B cell (primary cell): ENCODE data around the gene MGMT. TPM values are rescaled to one million over a fixed set of nuclear protein-coding genes. Genes with fewer than 3 reads are reported as not detected.

Experiments
- ATAC-seq: fragments of 200-7000 bp; cut with Tn5 transposase; one replicate; pipeline ENCODE4 v1.10.0; 2021; ENCODE audit warnings: low read depth, mild to moderate bottlenecking, moderate number of reproducible peaks, moderate library complexity
- CTCF ChIA-PET: fragments of 350-600 bp; sonication (Branson Sonifier 250); formaldehyde crosslinking; loops from one replicate; lab custom pipeline; 2021; ENCODE audit warnings: antibody characterized with exemption, inconsistent platforms; lab: Charles Lee
- POLR2A ChIA-PET: fragments of 350-600 bp; sonication (Branson Sonifier 250); formaldehyde crosslinking; loops from one replicate; lab custom pipeline; 2021; ENCODE audit warnings: antibody characterized with exemption; lab: Charles Lee
- DNase-seq: peaks from one replicate; pipeline ENCODE4 v3.0.0; 2013
- H2AFZ ChIP-seq: 2 replicates; pipeline ENCODE4 v1.6.1; 2012; ENCODE audit warnings: mild to moderate bottlenecking, low read depth, low read length; ENCODE audit not compliant: insufficient read depth, poor library complexity, severe bottlenecking
- H3K27ac ChIP-seq, 2 donors: 1 replicate in 1 of 2; 2 replicates in 1 of 2; pipeline ENCODE4 v1.5.1; 2012 to 2013; ENCODE audit warnings: low read length in 2 of 2, mild to moderate bottlenecking in 2 of 2, moderate library complexity in 1 of 2
- H3K27me3 ChIP-seq, 4 experiments: fragments of 200-600 bp in 1 of 4; sonication (generic) in 1 of 4; replicated peaks in 1 of 4; 1 replicate in 2 of 4; 2 replicates in 2 of 4; pipeline versions ENCODE4 v1.6.1 to v1.7.0; 2013 to 2016; ENCODE audit warnings: low read length in 3 of 4, mild to moderate bottlenecking in 2 of 4, mixed read lengths in 1 of 4, moderate library complexity in 1 of 4; ENCODE audit not compliant: insufficient read depth in 4 of 4, control insufficient read depth in 3 of 4; ENCODE audit errors: control extremely low read depth in 1 of 4
- H3K36me3 ChIP-seq, 2 experiments: replicated peaks in 1 of 2; 1 replicate in 1 of 2; 2 replicates in 1 of 2; pipeline versions ENCODE4 v1.6.1 to v1.7.1; 2013; ENCODE audit warnings: low read length in 1 of 2; ENCODE audit not compliant: insufficient read depth in 2 of 2, control insufficient read depth in 1 of 2; ENCODE audit errors: control extremely low read depth in 1 of 2, extremely low read depth in 1 of 2
- H3K4me1 ChIP-seq, 2 donors: fragments of 200-600 bp in 1 of 2; sonication (generic) in 1 of 2; 1 replicate in 1 of 2; 2 replicates in 1 of 2; pipeline versions ENCODE4 v1.5.1 to v1.6.1; 2013 to 2017; ENCODE audit warnings: low read length in 2 of 2; ENCODE audit not compliant: control insufficient read depth in 2 of 2, insufficient read depth in 2 of 2
- H3K4me2 ChIP-seq: replicated peaks from 2 replicates; pipeline ENCODE3; 2012; ENCODE audit warnings: mild to moderate bottlenecking, low read depth, low read length; ENCODE audit not compliant: poor library complexity, severe bottlenecking
- H3K4me3 ChIP-seq, 5 experiments: fragments of 200-600 bp in 1 of 5; sonication (generic) in 1 of 5; 1 replicate in 3 of 5; 2 replicates in 2 of 5; pipeline versions ENCODE4 v1.5.1 to v1.7.0; 2011 to 2016; ENCODE audit warnings: low read length in 4 of 5, mild to moderate bottlenecking in 4 of 5, low read depth in 2 of 5, control low read depth in 1 of 5, moderate library complexity in 1 of 5; ENCODE audit not compliant: insufficient read depth in 1 of 5; ENCODE audit errors: control extremely low read depth in 1 of 5, extremely low read depth in 1 of 5
- H3K79me2 ChIP-seq: fragments of 200-600 bp; sonication (generic); one replicate; pipeline ENCODE4 v1.6.0; 2016; ENCODE audit warnings: low read length; ENCODE audit not compliant: control insufficient read depth, insufficient read depth
- H3K9ac ChIP-seq: fragments of 200-600 bp; sonication (generic); 2 replicates; pipeline ENCODE4 v1.6.1; 2017; ENCODE audit warnings: mild to moderate bottlenecking, low read length, moderate library complexity
- H3K9me3 ChIP-seq, 3 donors: one replicate each; pipeline versions ENCODE4 v1.6.1 to v1.7.1; 2013; ENCODE audit warnings: low read length in 2 of 3; ENCODE audit not compliant: control insufficient read depth in 2 of 3, insufficient read depth in 1 of 3; ENCODE audit errors: control extremely low read depth in 1 of 3
- H4K20me1 ChIP-seq: 2 replicates; pipeline ENCODE4 v1.6.0; 2012; ENCODE audit warnings: mild to moderate bottlenecking, low read length; ENCODE audit not compliant: insufficient read depth, control insufficient read depth, poor library complexity, severe bottlenecking
- H3K27ac Mint-ChIP-seq: one replicate; pipeline ENCODE4 v1.8.0; 2021; ENCODE audit warnings: mixed read lengths
- H3K27me3 Mint-ChIP-seq: one replicate; pipeline ENCODE4 v1.8.0; 2021; ENCODE audit warnings: mixed read lengths
- H3K4me1 Mint-ChIP-seq: one replicate; pipeline ENCODE4 v1.8.0; 2021; ENCODE audit warnings: mixed read lengths
- H3K4me3 Mint-ChIP-seq: one replicate; pipeline ENCODE4 v1.8.0; 2021; ENCODE audit warnings: mixed read lengths
- H3K9me3 Mint-ChIP-seq: one replicate; pipeline ENCODE4 v1.8.0; 2022; ENCODE audit warnings: mixed read lengths; ENCODE audit not compliant: insufficient read depth
- EZH2 ChIP-seq: IDR thresholded peaks from 2 replicates; pipeline ENCODE4 v1.6.1; 2012; ENCODE audit warnings: borderline replicate concordance, low read depth, mild to moderate bottlenecking, moderate library complexity, low read length; ENCODE audit not compliant: insufficient read depth, poor library complexity, severe bottlenecking
- WGBS: methylation state at CpG from one replicate; pipeline ENCODE4 v1.1.5; 2013; ENCODE audit warnings: missing lambda C conversion rate; ENCODE audit not compliant: insufficient coverage; 5-methylcytosine and 5-hydroxymethylcytosine counted together
- intact Hi-C: fragments of 100-400 bp; cut with micrococcal nuclease; formaldehyde crosslinking; loops from one replicate; pipeline ENCODE4 v1.10.0; 2022
- polyA plus RNA-seq: library from polyadenylated mRNA; depleted of rRNA; stranded (reverse); fragments of >200 nt; gene quantifications from 2 replicates; pipeline ENCODE4 v1.2.3, GENCODE V29; 2012
- total RNA-seq, 2 donors: library from RNA; stranded (reverse); fragments of 120-200 nt in 1 of 2; gene quantifications; 1 replicate in 1 of 2; 2 replicates in 1 of 2; pipeline versions ENCODE4 v1.2.3 to v1.2.4, GENCODE V29; 2013 to 2022
- TF ChIP-seq, protein P1 (sequence below): fragments of 200-600 bp; IDR thresholded peaks from one replicate; pipeline ENCODE4 v1.8.0; 2022; ENCODE audit warnings: antibody characterized with exemption, mild to moderate bottlenecking

The MGMT gene
- total and polyA plus RNA-seq, 2 donors (not counting 1 experiment from before 2014, with no cell fraction given): 16.6 to 87.7 TPM

DNA sequence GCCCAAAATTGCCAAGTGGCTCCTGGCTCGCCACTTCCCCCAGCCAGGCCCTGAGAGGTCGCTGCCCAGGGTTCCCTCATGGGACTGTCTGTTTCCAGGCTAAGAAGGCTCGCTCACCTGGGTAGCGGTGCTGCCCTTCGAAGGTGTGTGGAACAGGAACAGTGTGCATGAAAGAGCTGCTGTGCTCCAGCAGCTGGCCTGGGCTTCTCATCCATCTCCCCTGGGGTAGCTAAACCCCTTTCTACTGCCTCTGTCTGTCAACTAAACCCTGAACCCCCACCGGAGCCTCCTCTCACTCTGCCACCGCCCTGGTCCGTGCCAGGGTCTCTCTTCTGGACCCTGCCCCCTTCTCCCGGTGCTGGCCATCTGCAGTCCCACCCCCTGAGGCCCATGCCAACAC, 344.2 kb downstream of the MGMT start:
- no peak for DNase-seq
- intact Hi-C loops: no loop called here
- Histone ChIP-seq H3K36me3 (no peaks in the 10 kb centered on the region), H4K20me1 (no peaks in the 10 kb centered on the region), H3K27me3 (no peaks in the 10 kb centered on the region), H3K9me3 (peaks cover 0 to 36% (median 2%) of the 10 kb centered on the region in 3 donors), H3K27ac (no peak overlapping the region), H2AFZ (no peak overlapping the region), H3K4me1 (no peaks in the 10 kb centered on the region), H3K4me2 (no peak overlapping the region), H3K4me3 (no peak overlapping the region), H3K79me2 (no peaks in the 10 kb centered on the region), H3K9ac (no peak overlapping the region)
- ATAC-seq: no peak
- ChIA-PET CTCF (no interaction called here), POLR2A (no interaction called here)
- Mint-ChIP-seq H3K4me1 (no peaks in the 10 kb centered on the region), H3K4me3 (no peak overlapping the region), H3K9me3 (peaks cover 4% of the 10 kb centered on the region), H3K27me3 (peaks cover 7% of the 10 kb centered on the region), H3K27ac (no peak overlapping the region)
- WGBS: 91% methylated on average over 9 of the region's 9 CpGs
- TF ChIP-seq EZH2: no peak
- TF ChIP-seq, protein P1, sequence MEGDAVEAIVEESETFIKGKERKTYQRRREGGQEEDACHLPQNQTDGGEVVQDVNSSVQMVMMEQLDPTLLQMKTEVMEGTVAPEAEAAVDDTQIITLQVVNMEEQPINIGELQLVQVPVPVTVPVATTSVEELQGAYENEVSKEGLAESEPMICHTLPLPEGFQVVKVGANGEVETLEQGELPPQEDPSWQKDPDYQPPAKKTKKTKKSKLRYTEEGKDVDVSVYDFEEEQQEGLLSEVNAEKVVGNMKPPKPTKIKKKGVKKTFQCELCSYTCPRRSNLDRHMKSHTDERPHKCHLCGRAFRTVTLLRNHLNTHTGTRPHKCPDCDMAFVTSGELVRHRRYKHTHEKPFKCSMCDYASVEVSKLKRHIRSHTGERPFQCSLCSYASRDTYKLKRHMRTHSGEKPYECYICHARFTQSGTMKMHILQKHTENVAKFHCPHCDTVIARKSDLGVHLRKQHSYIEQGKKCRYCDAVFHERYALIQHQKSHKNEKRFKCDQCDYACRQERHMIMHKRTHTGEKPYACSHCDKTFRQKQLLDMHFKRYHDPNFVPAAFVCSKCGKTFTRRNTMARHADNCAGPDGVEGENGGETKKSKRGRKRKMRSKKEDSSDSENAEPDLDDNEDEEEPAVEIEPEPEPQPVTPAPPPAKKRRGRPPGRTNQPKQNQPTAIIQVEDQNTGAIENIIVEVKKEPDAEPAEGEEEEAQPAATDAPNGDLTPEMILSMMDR: no peak

DNA sequence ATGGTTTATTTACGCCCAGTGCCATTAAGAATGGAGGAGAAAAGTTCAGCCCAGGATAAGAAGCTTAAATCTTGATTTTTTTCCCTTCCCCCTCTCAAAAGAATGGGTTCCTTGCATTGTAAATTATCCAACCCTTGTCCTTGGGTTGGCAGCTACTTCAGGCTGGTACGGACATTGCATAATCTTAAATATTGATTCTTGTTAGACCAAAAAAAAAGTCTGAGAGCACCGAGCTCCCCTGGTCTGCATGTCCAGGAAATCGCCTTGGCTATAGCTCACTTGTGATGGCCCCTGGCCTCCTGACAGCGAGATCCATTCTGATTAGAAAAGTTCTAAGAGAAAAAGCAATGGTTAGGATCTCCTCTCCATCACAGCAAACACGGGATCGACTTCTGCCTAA, 345.4 kb downstream of the MGMT start:
- no peaks in the 10 kb centered on the region for H3K27me3 ChIP-seq
- H3K4me2 ChIP-seq: no peak overlapping the region
- CTCF ChIA-PET: no interaction called here
- POLR2A ChIA-PET: no interaction called here
- Mint-ChIP-seq H3K27ac (no peak overlapping the region), H3K27me3 (peaks cover 7% of the 10 kb centered on the region), H3K4me1 (no peaks in the 10 kb centered on the region), H3K4me3 (no peak overlapping the region), H3K9me3 (no peaks in the 10 kb centered on the region)
- H3K9ac ChIP-seq: no peak overlapping the region
- no peak overlapping the region for H2AFZ ChIP-seq
- DNase-seq (no peak), ATAC-seq (no peak)
- no peaks in the 10 kb centered on the region for H3K36me3 ChIP-seq
- no peak overlapping the region for H3K27ac ChIP-seq
- TF ChIP-seq, protein P1: no peak
- no peak for TF ChIP-seq EZH2
- no peaks in the 10 kb centered on the region for H3K4me1 ChIP-seq
- no peaks in the 10 kb centered on the region for H3K79me2 ChIP-seq
- WGBS: 93% methylated on average over 5 of the region's 7 CpGs
- H3K4me3 ChIP-seq: no peak overlapping the region
- no peaks in the 10 kb centered on the region for H4K20me1 ChIP-seq
- peaks cover 0 to 34% (median 0%) of the 10 kb centered on the region in 3 donors for H3K9me3 ChIP-seq
- intact Hi-C loops: no loop called here
